OCI-LY7 (cell line): ENCODE measurements around the gene KCNMA1. TPM values are rescaled to one million over a fixed set of nuclear protein-coding genes. Genes with fewer than 3 reads are reported as not detected.

Experiments used
- BruUV-seq: library from RNA; stranded (reverse); fragments of 400-500 nt; replicated peaks from 2 replicates; lab custom pipeline; 2021; lab: Mats Ljungman, UMichigan
- CTCF ChIA-PET: fragments of 300-600 bp; sonication (Branson Sonifier 250); formaldehyde crosslinking; loops from one replicate; lab custom pipeline; 2022; ENCODE audit warnings: antibody characterized with exemption; ENCODE audit not compliant: unreplicated experiment; lab: Charles Lee
- POLR2A ChIA-PET: fragments of 300-600 bp; sonication (Branson Sonifier 250); formaldehyde crosslinking; loops from one replicate; lab custom pipeline; 2022; ENCODE audit warnings: antibody characterized with exemption; lab: Charles Lee
- DNase-seq: peaks from one replicate; pipeline ENCODE4 v3.0.0-alpha.2; 2015; ENCODE audit warnings: low spot score
- H2AFZ ChIP-seq: fragments of 200-600 bp; sonication (generic), shearing (Covaris generic); 2 replicates; pipeline ENCODE4 v1.6.1; 2014; ENCODE audit warnings: mild to moderate bottlenecking, antibody characterized with exemption, low read length, moderate library complexity
- H3K27ac ChIP-seq: fragments of 200-600 bp; sonication (generic); 2 replicates; pipeline ENCODE4 v1.5.1; 2014; ENCODE audit warnings: mixed run types, low read depth, mild to moderate bottlenecking, moderate library complexity, low read length, inconsistent platforms; ENCODE audit not compliant: poor library complexity, severe bottlenecking
- H3K36me3 ChIP-seq: fragments of 200-600 bp; sonication (generic); 2 replicates; pipeline ENCODE4 v1.6.1; 2014; ENCODE audit warnings: mild to moderate bottlenecking, antibody characterized with exemption, low read length, moderate library complexity, mixed read lengths; ENCODE audit not compliant: insufficient read depth
- H3K4me1 ChIP-seq: fragments of 200-600 bp; sonication (generic); 2 replicates; pipeline ENCODE4 v1.5.1; 2014; ENCODE audit warnings: mild to moderate bottlenecking, low read length; ENCODE audit not compliant: insufficient read depth, poor library complexity, severe bottlenecking
- H3K4me2 ChIP-seq: fragments of 200-600 bp; sonication (generic); 2 replicates; pipeline ENCODE4 v1.6.1; 2014; ENCODE audit warnings: mild to moderate bottlenecking, low read length
- H3K4me3 ChIP-seq: fragments of 200-600 bp; sonication (generic); 2 replicates; pipeline ENCODE4 v1.5.1; 2014; ENCODE audit warnings: mild to moderate bottlenecking, low read depth, low read length; ENCODE audit not compliant: poor library complexity, severe bottlenecking
- H3K79me2 ChIP-seq: fragments of 200-600 bp; sonication (generic); 2 replicates; pipeline ENCODE4 v1.6.1; 2016; ENCODE audit warnings: low read depth, mild to moderate bottlenecking, low read length, moderate library complexity, mixed read lengths; ENCODE audit not compliant: insufficient read depth
- H3K9me2 ChIP-seq: fragments of 200-600 bp; sonication (generic); 2 replicates; pipeline ENCODE4 v1.6.1; 2016; ENCODE audit warnings: mild to moderate bottlenecking, low read length, mixed read lengths; ENCODE audit not compliant: insufficient read depth
- H3K9me3 ChIP-seq: fragments of 200-600 bp; sonication (generic); 2 replicates; pipeline ENCODE4 v1.6.1; 2014; ENCODE audit warnings: mild to moderate bottlenecking, mixed run types, low read length, mixed read lengths
- H4K20me1 ChIP-seq: fragments of 200-600 bp; sonication (generic); 2 replicates; pipeline ENCODE4 v1.6.1; 2014; ENCODE audit warnings: mild to moderate bottlenecking, antibody characterized with exemption, low read length, moderate library complexity, mixed read lengths; ENCODE audit not compliant: insufficient read depth
- CTCF ChIP-seq: fragments of 200-600 bp; sonication (generic); conservative IDR thresholded peaks from 2 replicates; pipeline ENCODE4 v1.5.1; 2014; ENCODE audit warnings: mild to moderate bottlenecking, antibody characterized with exemption, low read length, moderate library complexity, mixed read lengths
- EZH2phosphoT487 ChIP-seq: fragments of 200-600 bp; sonication (generic); IDR thresholded peaks from 2 replicates; pipeline ENCODE4 v1.6.1; 2018; ENCODE audit warnings: low read depth, borderline replicate concordance, mild to moderate bottlenecking, mixed run types, antibody characterized with exemption, low read length, moderate library complexity, mixed read lengths
- intact Hi-C: fragments of 100-400 bp; cut with micrococcal nuclease; formaldehyde crosslinking; loops from one replicate; pipeline ENCODE4 v1.10.0; 2022; ENCODE audit not compliant: unreplicated experiment
- total RNA-seq, 2 experiments: library from RNA; depleted of rRNA in 1 of 2; stranded (reverse); fragments of >200 nt in 1 of 2; shearing (Covaris generic) in 1 of 2; gene quantifications; 2 replicates each; pipeline ENCODE4 v1.2.3, GENCODE V29; 2014 to 2022

KCNMA1 gene
- total RNA-seq, 2 experiments from 2014 or later, result not detected

DNA sequence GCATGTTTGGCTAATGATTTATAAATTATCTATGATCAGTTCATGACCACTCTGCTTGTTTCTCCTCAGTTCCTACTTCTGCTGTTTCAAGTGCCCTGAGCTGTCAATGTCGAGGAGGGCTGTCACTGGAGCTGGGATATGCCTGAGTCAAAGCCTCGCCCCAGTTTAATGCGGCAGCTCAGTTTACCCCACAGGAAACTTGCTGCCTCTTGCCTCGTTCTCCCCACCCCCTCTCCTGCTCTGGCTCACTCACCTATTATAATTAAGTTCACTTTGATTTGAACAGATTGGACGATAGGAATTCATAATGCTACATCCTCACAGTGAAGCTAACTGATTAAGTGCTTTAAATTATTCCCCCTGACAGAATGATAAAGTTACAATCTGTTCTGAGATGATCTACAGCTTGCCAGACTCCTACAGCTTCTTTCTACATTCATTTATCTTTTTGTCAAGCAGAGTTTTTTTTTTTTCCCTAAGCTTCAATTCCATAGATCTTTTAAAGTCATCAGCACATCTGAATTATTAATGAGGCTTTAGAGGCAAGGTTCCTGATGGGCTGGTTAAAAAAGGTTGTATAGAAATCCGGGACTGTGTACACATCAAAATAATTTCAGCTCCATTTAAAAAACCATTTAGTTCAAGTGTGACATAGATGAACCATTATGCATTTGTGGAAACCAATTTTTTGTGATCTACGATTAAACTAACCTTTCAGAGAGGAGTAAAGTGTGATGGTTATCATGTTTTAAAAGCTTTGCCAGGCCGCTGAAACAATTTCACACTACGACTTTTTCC is 758.3 kb downstream of the KCNMA1 start:
- Histone ChIP-seq H3K9me3 (no peaks in the 10 kb centered on the region), H3K36me3 (no peaks in the 10 kb centered on the region), H4K20me1 (no peaks in the 10 kb centered on the region), H3K27ac (no peak overlapping the region), H2AFZ (no peak overlapping the region), H3K4me1 (no peaks in the 10 kb centered on the region), H3K4me2 (no peak overlapping the region), H3K9me2 (no peaks in the 10 kb centered on the region), H3K4me3 (no peak overlapping the region), H3K79me2 (no peaks in the 10 kb centered on the region)
- intact Hi-C loops, result no loop called here
- BruUV-seq, result no TSS peak
- POLR2A ChIA-PET, result no interaction called here
- no peak for DNase-seq
- TF ChIP-seq EZH2phosphoT487 (no peak), CTCF (no peak)
- CTCF ChIA-PET, result no interaction called here

GRCh38 chr10:76878514-76878913 is 759.1 kb downstream of the KCNMA1 start:
- no peak for DNase-seq
- intact Hi-C loops, result no loop called here
- Histone ChIP-seq H3K9me3 (no peaks in the 10 kb centered on the region), H3K4me2 (no peak overlapping the region), H3K36me3 (no peaks in the 10 kb centered on the region), H3K4me1 (no peaks in the 10 kb centered on the region), H2AFZ (no peak overlapping the region), H4K20me1 (no peaks in the 10 kb centered on the region), H3K79me2 (no peaks in the 10 kb centered on the region), H3K27ac (no peak overlapping the region), H3K4me3 (no peak overlapping the region), H3K9me2 (no peaks in the 10 kb centered on the region)
- POLR2A ChIA-PET, result no interaction called here
- TF ChIP-seq EZH2phosphoT487 (no peak), CTCF (no peak)
- BruUV-seq, result no TSS peak
- CTCF ChIA-PET, result no interaction called here

GRCh38 chr10:76874896-76875295 is 762.7 kb downstream of the KCNMA1 start:
- no peak for DNase-seq
- TF ChIP-seq CTCF (no peak), EZH2phosphoT487 (no peak)
- CTCF ChIA-PET, result no interaction called here
- H4K20me1 ChIP-seq, result no peaks in the 10 kb centered on the region
- no peak overlapping the region for H3K4me2 ChIP-seq
- no peaks in the 10 kb centered on the region for H3K36me3 ChIP-seq
- no peak overlapping the region for H3K4me3 ChIP-seq
- intact Hi-C loops, result no loop called here
- H3K9me2 ChIP-seq, result no peaks in the 10 kb centered on the region
- POLR2A ChIA-PET, result interaction anchor here (0.9 kb wide), 1 partner anchor 73 kb away, joined by 3 read pairs; no protein-coding TSS in a partner anchor
- no TSS peak for BruUV-seq
- no peaks in the 10 kb centered on the region for H3K79me2 ChIP-seq
- H3K27ac ChIP-seq, result no peak overlapping the region
- no peak overlapping the region for H2AFZ ChIP-seq
- no peaks in the 10 kb centered on the region for H3K9me3 ChIP-seq
- H3K4me1 ChIP-seq, result no peaks in the 10 kb centered on the region
